Ureter (tissue), 1 donor: ENCODE results near the gene CRABP1. TPM values are rescaled to one million over a fixed set of nuclear protein-coding genes. Genes with fewer than 3 reads are reported as not detected.

ENCODE experiments used
- total RNA-seq: library from RNA; stranded (reverse); gene quantifications from one replicate; pipeline ENCODE4 v1.2.4, GENCODE V29; 2023
- donor health status: DM: yes; HTN: yes; CAD: no.

CRABP1 gene
- total RNA-seq, 1 donor from 2014 or later: not detected

Other genes with a start within 250 kb of the CRABP1 start
- gene SH2D7, start 247.8 kb upstream of the CRABP1 start, total RNA-seq: not detected
- 15.9 TPM for gene CIB2, start 208.9 kb upstream of the CRABP1 start, total RNA-seq
- 85.7 TPM for gene IDH3A, start 191.0 kb upstream of the CRABP1 start, total RNA-seq
- 1.6 TPM for gene ACSBG1, start 105.8 kb upstream of the CRABP1 start, total RNA-seq
- 78.0 TPM for gene DNAJA4, start 75.8 kb upstream of the CRABP1 start, total RNA-seq
- 55.7 TPM for gene SKIC8, start 40.7 kb upstream of the CRABP1 start, total RNA-seq
- 57.8 TPM for gene IREB2, start 97.9 kb downstream of the CRABP1 start, total RNA-seq
- 12.5 TPM for gene HYKK, start 167.2 kb downstream of the CRABP1 start, total RNA-seq
- 121 TPM for gene PSMA4, start 200.1 kb downstream of the CRABP1 start, total RNA-seq
- gene CHRNA5, start 225.2 kb downstream of the CRABP1 start, total RNA-seq: 4.0 TPM